ENCODE results near the gene CCNK.

CCNK gene

DNA sequence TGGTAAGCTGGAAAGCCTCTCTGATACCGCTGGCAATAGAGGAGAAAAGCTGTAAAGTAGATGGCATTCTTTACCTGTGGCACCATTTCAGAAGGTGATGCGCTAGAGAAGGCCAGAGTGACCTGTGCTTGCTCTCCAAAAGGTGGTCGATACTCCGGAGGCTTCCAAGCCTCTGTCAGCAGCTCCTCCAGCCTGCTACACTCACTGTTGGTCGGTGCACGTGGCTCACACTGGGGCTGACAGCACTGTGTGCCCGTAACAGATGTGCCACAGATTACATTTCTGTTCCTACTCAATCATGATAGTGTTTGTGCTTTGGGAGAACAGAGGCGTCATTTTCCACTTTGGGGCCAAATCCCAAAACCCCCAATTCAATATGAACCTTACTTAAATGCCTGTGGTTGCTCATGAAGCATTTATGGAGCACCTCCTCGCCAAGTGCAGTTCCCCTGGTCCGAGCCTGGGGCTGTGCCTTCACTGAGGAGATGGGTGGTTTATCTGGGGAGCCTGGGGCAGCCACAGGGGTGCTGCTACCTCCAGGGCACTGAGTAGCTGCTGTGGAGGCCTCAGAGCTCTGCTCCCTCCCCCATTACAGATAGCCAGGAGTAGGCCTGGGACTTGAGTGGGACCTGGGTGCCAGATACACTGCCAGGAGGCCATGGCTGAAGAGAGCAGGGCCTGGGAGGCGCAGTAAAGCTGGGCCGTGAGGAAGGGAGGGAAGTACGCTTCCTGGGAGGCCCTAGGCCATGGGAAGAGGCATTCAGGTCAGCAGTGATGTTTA lies 26.8 kb downstream of the CCNK start:
- DNase-seq (ENCODE audit: low read depth in 2 of 2): no peak

GRCh38 chr14:99508896-99509629 lies 27.9 kb downstream of the CCNK start:
- DNase-seq (ENCODE audit: low read depth in 2 of 2): no peak

DNA sequence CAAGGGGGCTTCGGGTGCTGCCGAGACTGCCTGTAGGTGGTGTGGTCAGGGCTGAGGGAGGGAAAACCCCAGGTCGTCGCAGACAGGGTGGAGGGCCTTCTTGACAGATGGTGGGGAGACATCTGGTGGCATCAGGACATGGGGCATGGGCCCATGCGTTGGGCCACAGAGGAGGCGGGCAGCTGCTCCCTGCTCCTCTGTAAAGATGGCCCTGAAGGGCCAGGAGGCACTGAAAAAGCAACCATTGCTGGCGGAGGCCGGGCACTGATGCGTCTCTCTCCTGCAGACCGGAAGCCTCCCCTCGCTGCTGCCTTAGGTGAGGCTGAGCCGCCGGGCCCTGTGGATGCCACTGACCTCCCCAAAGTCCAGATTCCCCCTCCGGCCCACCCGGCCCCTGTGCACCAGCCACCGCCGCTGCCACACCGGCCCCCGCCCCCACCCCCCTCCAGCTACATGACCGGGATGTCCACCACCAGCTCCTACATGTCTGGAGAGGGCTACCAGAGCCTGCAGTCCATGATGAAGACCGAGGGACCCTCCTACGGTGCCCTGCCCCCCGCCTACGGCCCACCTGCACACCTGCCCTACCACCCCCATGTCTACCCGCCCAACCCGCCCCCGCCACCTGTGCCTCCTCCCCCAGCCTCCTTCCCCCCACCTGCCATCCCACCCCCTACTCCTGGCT lies 28.8 kb downstream of the CCNK start:
- DNase-seq (ENCODE audit: low read depth in 2 of 2): no peak

DNA sequence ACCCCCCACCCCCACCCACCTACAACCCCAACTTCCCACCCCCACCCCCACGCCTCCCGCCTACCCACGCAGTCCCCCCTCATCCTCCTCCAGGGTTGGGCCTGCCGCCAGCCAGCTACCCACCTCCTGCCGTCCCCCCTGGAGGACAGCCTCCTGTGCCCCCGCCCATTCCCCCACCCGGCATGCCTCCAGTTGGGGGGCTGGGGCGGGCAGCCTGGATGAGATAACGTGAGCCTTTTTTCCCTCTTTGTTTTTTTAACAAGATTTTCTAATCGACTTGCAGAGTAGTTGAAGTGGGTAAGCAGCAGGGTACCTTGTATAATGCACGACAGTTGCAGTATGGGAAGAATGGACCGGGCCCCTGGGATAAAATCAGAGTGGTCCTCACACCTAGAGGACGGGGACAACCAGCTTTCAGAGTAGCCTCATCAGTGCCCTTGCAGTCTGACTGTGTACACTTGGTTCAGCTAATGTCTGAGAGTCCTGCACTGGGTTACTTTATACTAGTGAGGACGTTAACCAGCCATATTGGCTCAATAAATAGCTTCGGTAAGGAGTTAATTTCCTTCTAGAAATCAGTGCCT lies 29.4 kb downstream of the CCNK start:
- no peak for DNase-seq (ENCODE audit: low read depth in 2 of 2)

GRCh38 chr14:99511421-99512109 lies 30.4 kb downstream of the CCNK start:
- peak; percentile 30 to 31 for DNase-seq (ENCODE audit: low read depth in 2 of 2)

- DNase-seq (ENCODE audit: low read depth in 2 of 2): no peak
Observed at GRCh38 chr14:99512110-99512449, 30.9 kb downstream of the CCNK start.

DNA sequence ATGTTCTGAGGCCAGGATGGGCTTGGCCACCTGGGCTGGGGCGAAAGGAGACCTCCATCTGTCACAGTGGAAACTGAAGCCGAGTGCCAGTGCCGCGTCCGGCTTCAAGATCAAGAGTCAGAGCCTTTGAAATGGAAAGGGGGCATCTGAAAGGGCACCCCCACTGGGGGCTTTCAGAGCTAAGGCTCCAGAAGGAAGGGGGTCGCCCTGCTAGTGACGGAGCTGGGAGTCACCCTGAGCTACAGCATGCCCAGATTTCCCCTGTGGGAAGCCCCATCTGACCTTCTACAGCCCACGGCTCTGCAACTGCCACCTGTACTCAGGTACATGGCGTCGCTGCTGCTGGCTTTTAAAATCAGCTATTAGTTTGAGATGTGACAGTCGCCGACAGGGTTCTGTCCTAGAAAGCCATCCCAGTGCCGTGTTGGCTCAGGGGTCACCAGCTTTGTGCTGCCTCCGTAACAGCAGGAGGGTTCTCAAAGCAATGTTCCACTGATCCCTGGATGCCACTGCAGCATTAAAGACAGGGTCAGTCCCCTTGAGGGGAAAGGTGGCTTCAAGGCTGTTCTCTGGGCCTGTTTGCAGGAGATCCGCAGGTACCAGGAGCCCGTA lies 31.5 kb downstream of the CCNK start:
- DNase-seq (ENCODE audit: low read depth in 2 of 2): no peak

GRCh38 chr14:99513183-99513694 lies 32.0 kb downstream of the CCNK start:
- no peak for DNase-seq (ENCODE audit: low read depth in 2 of 2)

GRCh38 chr14:99513946-99514551 lies 32.8 kb downstream of the CCNK start:
- DNase-seq (ENCODE audit: low read depth in 2 of 2): no peak

DNA sequence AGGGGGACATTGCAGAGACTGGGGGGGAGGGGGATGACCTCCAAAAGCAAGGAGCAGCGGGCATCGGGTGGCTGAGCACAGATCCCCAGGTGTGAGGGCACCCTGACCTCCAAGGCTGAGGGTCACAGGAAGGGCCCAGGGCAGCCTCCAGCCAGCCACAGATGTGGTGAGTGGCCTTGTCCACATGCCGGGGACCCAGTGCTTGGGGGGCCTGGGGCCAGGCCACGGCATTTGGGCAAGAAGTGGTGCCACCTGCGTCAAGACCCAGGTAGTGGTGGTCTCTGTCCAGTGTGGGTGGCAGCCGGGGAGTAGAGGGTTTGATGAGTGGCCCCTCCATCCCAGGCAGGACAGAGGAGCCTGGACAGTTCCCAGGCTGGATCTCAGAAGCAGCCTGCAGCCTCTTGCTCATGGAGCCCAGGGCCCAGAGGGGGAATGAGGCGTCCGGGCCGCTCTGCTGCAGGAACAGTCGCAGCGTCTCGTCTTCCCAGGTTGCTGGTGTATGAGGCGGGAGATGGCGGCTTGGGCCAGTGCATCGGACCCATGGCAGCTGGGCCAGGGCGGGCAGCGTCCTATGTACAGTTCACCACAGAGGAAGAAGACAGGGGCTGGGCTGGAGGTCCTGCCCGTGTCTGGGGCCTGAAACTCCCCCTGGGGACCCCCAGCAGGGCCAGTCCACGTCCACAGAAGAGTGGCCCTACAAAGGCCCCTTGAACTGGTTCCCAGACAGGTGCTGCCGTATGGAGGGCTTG lies 33.5 kb downstream of the CCNK start:
- no peak for DNase-seq (ENCODE audit: low read depth in 2 of 2)

- DNase-seq (ENCODE audit: low read depth in 2 of 2): no peak
Observed at GRCh38 chr14:99515301-99516155, 34.3 kb downstream of the CCNK start.

GRCh38 chr14:99516156-99516870 lies 35.1 kb downstream of the CCNK start:
- DNase-seq (ENCODE audit: low read depth in 2 of 2): no peak

GRCh38 chr14:99516871-99517642 lies 35.8 kb downstream of the CCNK start:
- DNase-seq (ENCODE audit: low read depth in 2 of 2): no peak

DNA sequence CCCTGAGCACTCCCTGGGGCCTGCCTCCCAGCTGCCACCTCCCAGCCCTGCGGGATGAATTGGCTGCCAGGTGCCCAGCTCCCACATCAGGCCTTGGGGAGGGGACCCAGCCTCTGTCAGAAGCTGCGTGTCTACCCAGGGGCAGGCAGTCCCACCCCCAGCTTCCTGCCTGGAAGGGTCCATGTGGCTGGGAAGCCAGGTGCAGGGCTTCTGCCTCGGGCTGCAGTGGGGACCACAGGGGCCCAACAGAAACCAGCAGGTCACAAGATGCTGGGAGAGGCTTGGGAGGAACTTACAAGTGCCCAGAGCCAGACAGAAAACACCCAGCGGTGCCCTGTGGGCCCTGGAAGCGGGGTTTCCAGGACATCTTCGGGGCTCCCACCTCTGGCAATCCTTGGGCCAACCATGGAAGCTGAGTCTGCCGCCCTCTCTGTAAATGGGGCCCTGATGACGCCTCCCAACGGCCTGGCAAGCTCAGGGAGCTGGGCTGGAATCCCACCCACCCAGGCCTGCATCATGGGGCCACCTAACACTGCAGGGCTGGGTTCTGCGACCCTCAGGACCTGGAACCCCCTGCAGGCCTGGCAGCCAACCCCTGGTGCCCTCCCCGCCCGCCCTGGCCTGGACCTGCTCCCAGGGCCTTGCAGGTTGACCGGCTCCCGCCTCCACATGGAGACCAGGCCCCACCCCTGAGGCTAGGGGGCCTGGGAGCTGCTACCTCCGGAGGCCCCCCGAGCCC lies 36.6 kb downstream of the CCNK start:
- DNase-seq (ENCODE audit: low read depth in 2 of 2): no peak

DNA sequence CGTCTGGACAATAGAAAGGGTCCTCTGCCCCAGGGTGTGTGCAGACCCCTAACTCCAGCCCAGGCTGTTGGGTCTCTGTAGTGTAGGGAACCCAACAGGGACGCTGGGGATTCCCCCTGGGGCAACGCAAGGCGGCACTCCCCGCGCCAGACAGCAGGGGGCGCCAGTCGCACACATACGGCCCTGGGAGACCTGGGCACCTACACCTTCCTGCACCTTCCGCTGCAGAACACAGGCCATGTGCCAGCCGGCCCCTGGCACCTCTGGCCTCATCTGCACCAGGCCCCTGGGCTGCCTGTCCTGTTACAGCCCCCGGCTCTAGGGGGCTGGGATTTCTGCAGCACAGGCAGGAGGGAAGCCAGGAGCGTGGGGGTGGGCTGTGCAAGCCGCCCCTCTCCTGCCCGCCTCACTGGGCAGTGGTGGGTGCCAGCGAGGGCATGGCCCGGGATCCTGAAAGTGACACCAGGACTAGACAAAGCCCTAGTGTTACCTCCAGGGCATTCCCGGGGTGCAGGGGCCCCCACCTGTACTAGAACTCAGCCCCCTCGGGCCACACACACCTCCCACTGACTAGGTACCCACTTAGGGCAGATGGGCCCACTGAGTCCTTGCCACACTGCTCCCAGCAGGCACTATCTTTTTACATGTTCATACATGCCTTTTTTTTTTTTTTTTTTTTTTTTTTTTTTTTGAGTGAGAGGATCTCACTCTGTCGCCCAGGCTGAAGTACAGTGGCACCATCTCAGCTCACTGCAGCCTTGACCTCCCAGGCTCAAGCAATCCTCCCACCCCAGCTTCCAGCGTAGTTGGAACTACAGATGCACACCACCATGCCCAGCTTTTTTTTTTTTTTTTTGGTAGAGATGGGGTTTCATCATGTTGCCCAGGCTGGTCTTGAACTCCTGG lies 37.5 kb downstream of the CCNK start:
- no peak for DNase-seq (ENCODE audit: low read depth in 2 of 2)

GRCh38 chr14:99519347-99519881 lies 38.2 kb downstream of the CCNK start:
- DNase-seq (ENCODE audit: low read depth in 2 of 2): no peak
